CD4-positive, alpha-beta T cell (primary cell): Measurements from ENCODE around the gene ABCC8. TPM values are rescaled to one million over a fixed set of nuclear protein-coding genes. Genes with fewer than 3 reads are reported as not detected.

Experiments used
- ATAC-seq: fragments of 200-7000 bp; cut with Tn5 transposase; one replicate; pipeline ENCODE4 v1.10.0; 2022; ENCODE audit warnings: mild to moderate bottlenecking; ENCODE audit not compliant: poor library complexity
- CTCF ChIA-PET: fragments of 350-600 bp; sonication (Branson Sonifier 250); formaldehyde crosslinking; loops from one replicate; lab custom pipeline; 2021; ENCODE audit warnings: antibody characterized with exemption, inconsistent platforms; lab: Charles Lee
- POLR2A ChIA-PET: fragments of 350-600 bp; sonication (Branson Sonifier 250); formaldehyde crosslinking; loops from one replicate; lab custom pipeline; 2021; ENCODE audit warnings: antibody characterized with exemption, inconsistent platforms; lab: Charles Lee
- DNase-seq, 14 experiments: peaks; one replicate each; pipeline ENCODE4 v3.0.0-alpha.2; 2013 to 2020; ENCODE audit warnings: mixed read lengths in 2 of 14
- H3K27ac ChIP-seq, 2 donors: one replicate each; pipeline versions ENCODE4 v1.5.1 to v1.7.0; 2013; ENCODE audit warnings: low read length in 2 of 2, low read depth in 1 of 2, mild to moderate bottlenecking in 1 of 2
- H3K27me3 ChIP-seq, 2 experiments: 1 replicate in 1 of 2; 2 replicates in 1 of 2; pipeline versions ENCODE4 v1.6.1 to v1.7.0; 2013; ENCODE audit warnings: low read length in 2 of 2, control low read depth in 1 of 2, mild to moderate bottlenecking in 1 of 2, moderate library complexity in 1 of 2; ENCODE audit not compliant: insufficient read depth in 2 of 2, control insufficient read depth in 1 of 2
- H3K36me3 ChIP-seq: one replicate; pipeline ENCODE4 v1.6.1; 2013; ENCODE audit warnings: low read length, control low read depth; ENCODE audit not compliant: insufficient read depth
- H3K4me1 ChIP-seq: one replicate; pipeline ENCODE4 v1.6.1; 2013; ENCODE audit warnings: low read length, control low read depth; ENCODE audit not compliant: insufficient read depth
- H3K4me3 ChIP-seq: one replicate; pipeline ENCODE4 v1.5.1; 2013; ENCODE audit warnings: mild to moderate bottlenecking, low read length, moderate library complexity
- H3K9me3 ChIP-seq, 2 experiments: 1 replicate in 1 of 2; 2 replicates in 1 of 2; pipeline versions ENCODE4 v1.6.1 to v1.7.0; 2013; ENCODE audit warnings: low read length in 2 of 2, mild to moderate bottlenecking in 2 of 2, control low read depth in 1 of 2, moderate library complexity in 1 of 2; ENCODE audit not compliant: control insufficient read depth in 1 of 2, insufficient read depth in 1 of 2
- H3K27ac Mint-ChIP-seq: one replicate; pipeline ENCODE4 v1.8.0; 2020; ENCODE audit warnings: mixed read lengths
- H3K27me3 Mint-ChIP-seq: one replicate; pipeline ENCODE4 v1.8.0; 2021; ENCODE audit warnings: mixed read lengths
- H3K36me3 Mint-ChIP-seq: one replicate; pipeline ENCODE4 v1.8.0; 2021; ENCODE audit warnings: low read depth, mixed read lengths
- H3K4me1 Mint-ChIP-seq: one replicate; pipeline ENCODE4 v1.8.0; 2021; ENCODE audit warnings: low read depth, mixed read lengths
- H3K4me3 Mint-ChIP-seq: one replicate; pipeline ENCODE4 v1.8.0; 2020; ENCODE audit warnings: mild to moderate bottlenecking, mixed read lengths
- H3K9me3 Mint-ChIP-seq: one replicate; pipeline ENCODE4 v1.8.0; 2020; ENCODE audit warnings: mixed read lengths
- intact Hi-C, 2 experiments: fragments of 100-400 bp; cut with DNase I in 1 of 2; cut with micrococcal nuclease in 1 of 2; formaldehyde crosslinking; loops; one replicate each; pipeline versions ENCODE4 v1.15.1 to v1.9.0; 2023 to 2025; cut with DNase I, micrococcal nuclease
- total RNA-seq, 174 experiments: library from RNA in 2 of 174; stranded (reverse) in 2 of 174; gene quantifications; one replicate each; pipeline ENCODE4 v1.2.3 and lab custom pipeline; 2021 to 2026
- TF ChIP-seq, protein P1 (sequence below): fragments of 200-600 bp; IDR thresholded peaks from one replicate; pipeline ENCODE4 v1.8.0; 2022; ENCODE audit warnings: antibody characterized with exemption, mild to moderate bottlenecking

ABCC8 gene
- total RNA-seq, 2 experiments from 2014 or later, result not detected

DNA sequence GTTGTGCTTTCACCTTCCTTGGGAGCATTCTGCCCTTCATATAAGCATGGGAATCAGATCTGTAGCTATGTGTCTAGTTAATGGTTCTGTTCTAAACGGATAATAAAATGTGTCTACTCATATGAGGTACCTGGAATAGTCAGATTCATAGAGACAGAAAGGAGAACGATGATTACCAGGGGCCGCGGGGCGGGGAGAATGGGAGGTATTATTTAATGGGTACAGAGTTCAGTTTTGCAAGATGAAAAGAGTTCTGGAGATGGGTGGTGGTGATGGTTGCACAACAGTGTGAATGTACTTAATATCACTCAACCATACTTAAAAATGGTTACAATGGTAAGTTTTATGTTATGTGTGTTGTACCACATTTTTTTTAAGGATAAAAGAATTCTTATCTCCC is 10.0 kb upstream of the ABCC8 start:
- H3K9me3 ChIP-seq, result no peaks in the 10 kb centered on the region
- Mint-ChIP-seq H3K4me1 (no peaks in the 10 kb centered on the region), H3K4me3 (no peak overlapping the region), H3K9me3 (no peaks in the 10 kb centered on the region), H3K27ac (no peak overlapping the region), H3K36me3 (no peaks in the 10 kb centered on the region), H3K27me3 (peaks cover 36% of the 10 kb centered on the region)
- no peak for ATAC-seq
- TF ChIP-seq, protein P1, sequence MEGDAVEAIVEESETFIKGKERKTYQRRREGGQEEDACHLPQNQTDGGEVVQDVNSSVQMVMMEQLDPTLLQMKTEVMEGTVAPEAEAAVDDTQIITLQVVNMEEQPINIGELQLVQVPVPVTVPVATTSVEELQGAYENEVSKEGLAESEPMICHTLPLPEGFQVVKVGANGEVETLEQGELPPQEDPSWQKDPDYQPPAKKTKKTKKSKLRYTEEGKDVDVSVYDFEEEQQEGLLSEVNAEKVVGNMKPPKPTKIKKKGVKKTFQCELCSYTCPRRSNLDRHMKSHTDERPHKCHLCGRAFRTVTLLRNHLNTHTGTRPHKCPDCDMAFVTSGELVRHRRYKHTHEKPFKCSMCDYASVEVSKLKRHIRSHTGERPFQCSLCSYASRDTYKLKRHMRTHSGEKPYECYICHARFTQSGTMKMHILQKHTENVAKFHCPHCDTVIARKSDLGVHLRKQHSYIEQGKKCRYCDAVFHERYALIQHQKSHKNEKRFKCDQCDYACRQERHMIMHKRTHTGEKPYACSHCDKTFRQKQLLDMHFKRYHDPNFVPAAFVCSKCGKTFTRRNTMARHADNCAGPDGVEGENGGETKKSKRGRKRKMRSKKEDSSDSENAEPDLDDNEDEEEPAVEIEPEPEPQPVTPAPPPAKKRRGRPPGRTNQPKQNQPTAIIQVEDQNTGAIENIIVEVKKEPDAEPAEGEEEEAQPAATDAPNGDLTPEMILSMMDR, result no peak
- H3K36me3 ChIP-seq, result no peaks in the 10 kb centered on the region
- H3K27ac ChIP-seq, result no peak overlapping the region
- H3K4me1 ChIP-seq, result no peaks in the 10 kb centered on the region
- no peak overlapping the region for H3K4me3 ChIP-seq
- intact Hi-C loops, result no loop called here
- H3K27me3 ChIP-seq, result peaks cover 0 to 4% of the 10 kb centered on the region in 2 experiments
- CTCF ChIA-PET, result no interaction called here
- POLR2A ChIA-PET, result no interaction called here
- DNase-seq, result no peak

DNA sequence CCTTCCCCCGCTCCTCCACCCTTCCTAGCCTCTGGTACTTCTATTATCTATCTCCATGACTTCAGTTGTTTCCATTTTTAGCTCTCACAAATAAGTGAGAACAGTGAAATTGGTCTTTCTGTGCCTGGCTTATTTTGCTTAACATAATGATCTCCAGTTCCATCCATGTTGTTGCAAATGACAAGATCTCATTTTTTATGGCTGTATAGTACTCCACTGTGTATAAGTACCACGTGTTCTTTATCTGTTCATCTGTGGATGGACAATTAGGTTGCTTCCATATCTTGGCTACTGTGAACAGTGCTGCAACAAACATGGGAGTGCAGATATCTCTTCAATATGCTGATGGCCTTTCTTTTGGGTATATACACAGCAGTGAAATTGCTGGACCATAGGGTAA is 6.9 kb upstream of the ABCC8 start:
- ATAC-seq (no peak), DNase-seq (no peak)
- TF ChIP-seq, protein P1, result no peak
- no peaks in the 10 kb centered on the region for H3K36me3 ChIP-seq
- Mint-ChIP-seq H3K9me3 (no peaks in the 10 kb centered on the region), H3K36me3 (no peaks in the 10 kb centered on the region), H3K27ac (no peak overlapping the region), H3K4me3 (no peak overlapping the region), H3K27me3 (peaks cover 32% of the 10 kb centered on the region), H3K4me1 (no peaks in the 10 kb centered on the region)
- intact Hi-C loops, result no loop called here
- ChIA-PET POLR2A (no interaction called here), CTCF (no interaction called here)
- H3K4me1 ChIP-seq, result no peaks in the 10 kb centered on the region
- H3K9me3 ChIP-seq, result no peaks in the 10 kb centered on the region
- no peak overlapping the region for H3K4me3 ChIP-seq
- H3K27ac ChIP-seq, result no peak overlapping the region
- H3K27me3 ChIP-seq, result no peaks in the 10 kb centered on the region

DNA sequence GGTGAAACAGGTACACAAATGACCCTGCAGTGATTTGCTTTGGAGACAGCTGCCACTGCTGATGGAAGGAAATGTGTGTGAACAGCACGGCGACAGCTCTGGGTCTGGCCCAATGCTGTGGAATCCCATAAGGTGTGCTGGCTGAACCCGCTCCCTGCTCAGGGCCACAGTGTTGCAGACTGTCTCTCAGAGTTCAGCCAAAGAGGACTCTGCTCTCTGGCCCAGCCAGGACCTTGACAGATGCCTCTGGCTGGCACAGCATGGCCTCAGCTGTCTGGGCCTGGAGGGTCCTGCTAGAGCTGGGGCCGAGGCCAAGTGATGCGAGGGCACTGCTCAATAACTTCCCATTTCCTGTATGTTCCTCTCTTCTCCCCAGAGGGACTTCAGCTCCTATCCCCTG is 5.3 kb upstream of the ABCC8 start:
- Histone ChIP-seq H3K36me3 (no peaks in the 10 kb centered on the region), H3K4me1 (no peaks in the 10 kb centered on the region), H3K9me3 (no peaks in the 10 kb centered on the region), H3K27ac (no peak overlapping the region), H3K4me3 (no peak overlapping the region), H3K27me3 (peaks cover 3 to 7% of the 10 kb centered on the region in 2 experiments)
- Mint-ChIP-seq H3K27me3 (peaks cover 38% of the 10 kb centered on the region), H3K4me1 (no peaks in the 10 kb centered on the region), H3K9me3 (no peaks in the 10 kb centered on the region), H3K36me3 (no peaks in the 10 kb centered on the region), H3K4me3 (no peak overlapping the region), H3K27ac (no peak overlapping the region)
- no peak for ATAC-seq
- TF ChIP-seq, protein P1, result no peak
- CTCF ChIA-PET, result no interaction called here
- intact Hi-C loops, result no loop called here
- no peak for DNase-seq
- POLR2A ChIA-PET, result no interaction called here
